Right lobe of liver (tissue), 6 donors: ENCODE measurements around the gene LEKR1. TPM values are rescaled to one million over a fixed set of nuclear protein-coding genes. Genes with fewer than 3 reads are reported as not detected.
"Not testable (repeated sequence)": the region's sequence is repeated elsewhere in the genome, so short reads cannot be mapped to it uniquely, and the experiment has no call there.

Source experiments
- ATAC-seq, 4 donors: fragments of 200-7000 bp; cut with Tn5 transposase; one replicate each; pipeline ENCODE4 v1.9.1; 2020; ENCODE audit warnings: mild to moderate bottlenecking in 4 of 4, moderate library complexity in 4 of 4
- DNase-seq, 3 donors: peaks; one replicate each; pipeline ENCODE4 v3.0.0-alpha.2; 2020
- H3K27ac ChIP-seq, 3 donors: fragments of 200-600 bp; one replicate each; pipeline ENCODE4 v1.8.0; 2022
- H3K27me3 ChIP-seq, 2 donors: fragments of 200-600 bp; one replicate each; pipeline ENCODE4 v1.8.0; 2022
- H3K36me3 ChIP-seq, 4 donors: fragments of 200-600 bp; sonication (generic) in 1 of 4; one replicate each; pipeline versions ENCODE4 v1.5.1 to v1.8.0; 2017 to 2022; ENCODE audit warnings: control low read depth in 1 of 4
- H3K4me1 ChIP-seq, 4 donors: fragments of 200-600 bp; sonication (generic) in 1 of 4; one replicate each; pipeline versions ENCODE4 v1.5.1 to v1.8.0; 2017 to 2022; ENCODE audit warnings: control low read depth in 1 of 4
- H3K4me3 ChIP-seq, 3 donors: fragments of 200-600 bp; one replicate each; pipeline ENCODE4 v1.8.0; 2022
- H3K9me3 ChIP-seq, 4 donors: fragments of 200-600 bp; sonication (generic) in 1 of 4; one replicate each; pipeline versions ENCODE4 v1.5.1 to v1.8.0; 2017 to 2022; ENCODE audit warnings: control low read depth in 1 of 4
- POLR2A ChIP-seq: fragments of 450-650 bp; IDR thresholded peaks from one replicate; pipeline ENCODE4 v1.6.1; 2017; ENCODE audit warnings: antibody characterized with exemption, mild to moderate bottlenecking
- WGBS: methylation state at CpG from one replicate; pipeline ENCODE4 v1.1.6; 2018; ENCODE audit warnings: low coverage, low lambda C conversion rate; ENCODE audit not compliant: insufficient coverage; ENCODE audit errors: missing lambda C conversion rate; 5-methylcytosine and 5-hydroxymethylcytosine counted together
- intact Hi-C, 2 donors: fragments of 100-400 bp; cut with DNase I; formaldehyde crosslinking; loops; one replicate each; pipeline versions ENCODE4 v1.11.2 to v1.14.1; 2022
- total RNA-seq, 6 experiments: library from RNA; depleted of rRNA in 2 of 6; stranded (reverse); fragments of >200 nt in 2 of 6; fragmentation: NEBNext Ultra II Directional in 3 of 6; extraction: Animal tissue kit (Norgen Biotek cat#: 25700) in 3 of 6; gene quantifications; one replicate each; pipeline versions ENCODE4 v1.1.0 to v1.2.4, GENCODE V29; 2016 to 2023
- TF ChIP-seq, protein P1 (sequence below), 4 donors: fragments of 200-600 bp in 3 of 4; fragments of 450-650 bp in 1 of 4; IDR thresholded peaks; one replicate each; pipeline versions ENCODE4 v1.5.1 to v1.8.0; 2016 to 2022; ENCODE audit warnings: antibody characterized with exemption in 4 of 4, mild to moderate bottlenecking in 2 of 4
- donor health status: DM: no; HTN: yes; CAD: no.
- donor health status: DM: no; HTN: no; CAD: no.
- donor health status: DM: no; HTN: no; CAD: no.
- donor health status: DM: no; HTN: yes; CAD: no.
- donor health status: DM: no; HTN: yes; CAD: no.

LEKR1 gene
- total RNA-seq, 6 experiments from 2014 or later = 0.49 to 1.4 (median 0.74) TPM; not detected in 2

DNA sequence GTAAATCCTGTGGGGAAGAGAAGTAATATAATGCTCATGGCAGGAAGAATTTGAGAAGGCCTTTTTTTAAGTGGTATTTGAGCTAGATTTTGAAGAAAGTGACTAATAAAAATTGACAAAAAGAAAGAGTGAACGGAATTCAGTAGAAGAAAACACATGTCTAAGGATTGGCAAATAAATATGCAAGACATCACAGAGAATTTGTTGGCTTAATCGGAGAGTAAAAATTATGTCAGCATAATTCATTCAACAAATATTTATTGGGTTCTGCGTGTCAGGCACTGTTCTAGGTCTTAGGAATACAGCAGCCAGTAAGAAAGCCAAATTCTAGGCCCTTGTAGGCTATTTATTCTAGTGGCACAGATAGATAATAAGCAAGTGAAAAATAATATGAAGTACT lies 33.6 kb upstream of the LEKR1 start:
- ATAC-seq = no peak
- H3K36me3 ChIP-seq = no peaks in the 10 kb centered on the region
- H3K27me3 ChIP-seq = no peaks in the 10 kb centered on the region
- TF ChIP-seq POLR2A = no peak
- TF ChIP-seq, protein P1, sequence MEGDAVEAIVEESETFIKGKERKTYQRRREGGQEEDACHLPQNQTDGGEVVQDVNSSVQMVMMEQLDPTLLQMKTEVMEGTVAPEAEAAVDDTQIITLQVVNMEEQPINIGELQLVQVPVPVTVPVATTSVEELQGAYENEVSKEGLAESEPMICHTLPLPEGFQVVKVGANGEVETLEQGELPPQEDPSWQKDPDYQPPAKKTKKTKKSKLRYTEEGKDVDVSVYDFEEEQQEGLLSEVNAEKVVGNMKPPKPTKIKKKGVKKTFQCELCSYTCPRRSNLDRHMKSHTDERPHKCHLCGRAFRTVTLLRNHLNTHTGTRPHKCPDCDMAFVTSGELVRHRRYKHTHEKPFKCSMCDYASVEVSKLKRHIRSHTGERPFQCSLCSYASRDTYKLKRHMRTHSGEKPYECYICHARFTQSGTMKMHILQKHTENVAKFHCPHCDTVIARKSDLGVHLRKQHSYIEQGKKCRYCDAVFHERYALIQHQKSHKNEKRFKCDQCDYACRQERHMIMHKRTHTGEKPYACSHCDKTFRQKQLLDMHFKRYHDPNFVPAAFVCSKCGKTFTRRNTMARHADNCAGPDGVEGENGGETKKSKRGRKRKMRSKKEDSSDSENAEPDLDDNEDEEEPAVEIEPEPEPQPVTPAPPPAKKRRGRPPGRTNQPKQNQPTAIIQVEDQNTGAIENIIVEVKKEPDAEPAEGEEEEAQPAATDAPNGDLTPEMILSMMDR (IDR thresholded peaks at IDR 0.05) = no peak
- no peak overlapping the region for H3K27ac ChIP-seq
- DNase-seq = no peak
- H3K9me3 ChIP-seq = no peaks in the 10 kb centered on the region
- no peaks in the 10 kb centered on the region for H3K4me1 ChIP-seq
- 56% methylated on average over 3 of the region's 3 CpGs for WGBS
- no peak overlapping the region for H3K4me3 ChIP-seq
- intact Hi-C loops = no loop called here

DNA sequence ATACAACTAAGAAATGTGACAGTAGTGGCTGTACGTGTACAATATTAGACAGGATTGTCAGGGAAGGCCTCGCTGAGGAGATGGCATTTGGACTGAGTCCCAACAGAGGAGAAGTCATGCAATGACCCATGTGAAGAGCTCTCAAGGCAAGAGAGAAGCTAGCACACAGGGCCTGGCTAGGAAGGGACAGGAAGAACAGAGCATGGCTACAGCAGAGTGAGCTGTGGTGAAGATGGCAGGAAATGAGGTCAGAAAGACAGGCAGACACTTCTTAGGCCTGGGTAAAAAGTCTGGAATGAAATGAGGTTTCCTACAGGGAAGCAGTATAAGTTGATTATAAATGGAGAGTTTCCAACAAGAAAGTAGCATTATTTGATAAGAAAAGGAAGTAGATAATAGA lies 33.2 kb upstream of the LEKR1 start:
- no peaks in the 10 kb centered on the region for H3K36me3 ChIP-seq
- no peak overlapping the region for H3K27ac ChIP-seq
- ATAC-seq = peak; percentile 28 to 52 (median 38)
- no peaks in the 10 kb centered on the region for H3K9me3 ChIP-seq
- H3K27me3 ChIP-seq = no peaks in the 10 kb centered on the region
- H3K4me1 ChIP-seq = no peaks in the 10 kb centered on the region
- no peak for DNase-seq
- WGBS = 63% methylated on average over 2 of the region's 2 CpGs
- intact Hi-C loops = no loop called here
- H3K4me3 ChIP-seq = no peak overlapping the region
- TF ChIP-seq POLR2A = no peak

DNA sequence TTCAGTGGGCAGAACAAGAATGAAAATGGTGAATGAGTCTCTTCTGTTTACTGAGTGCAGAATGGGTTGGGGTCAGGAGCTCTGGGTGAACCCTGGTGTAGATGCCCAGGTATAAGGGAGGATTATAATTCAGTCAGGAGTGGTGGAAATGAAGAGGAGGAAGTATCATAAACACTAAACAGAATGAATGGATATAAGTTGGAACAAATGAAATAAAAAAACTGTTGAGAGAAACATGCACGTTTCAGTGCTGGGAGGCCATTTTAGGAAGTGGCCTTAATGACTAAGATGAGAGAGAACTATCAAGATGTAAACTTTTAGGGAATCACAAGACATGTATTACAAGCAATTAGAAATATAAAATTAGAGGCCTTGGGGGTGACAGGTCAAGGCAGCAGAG lies 32.8 kb upstream of the LEKR1 start:
- no peaks in the 10 kb centered on the region for H3K27me3 ChIP-seq
- no peak overlapping the region for H3K4me3 ChIP-seq
- H3K36me3 ChIP-seq = no peaks in the 10 kb centered on the region
- WGBS = 69% methylated on average over 1 of the region's 1 CpG
- intact Hi-C loops = no loop called here
- DNase-seq = no peak
- no peak overlapping the region for H3K27ac ChIP-seq
- no peaks in the 10 kb centered on the region for H3K9me3 ChIP-seq
- TF ChIP-seq POLR2A = no peak
- TF ChIP-seq, protein P1 (IDR thresholded peaks at IDR 0.05) = no peak
- H3K4me1 ChIP-seq = no peaks in the 10 kb centered on the region
- ATAC-seq = no peak

DNA sequence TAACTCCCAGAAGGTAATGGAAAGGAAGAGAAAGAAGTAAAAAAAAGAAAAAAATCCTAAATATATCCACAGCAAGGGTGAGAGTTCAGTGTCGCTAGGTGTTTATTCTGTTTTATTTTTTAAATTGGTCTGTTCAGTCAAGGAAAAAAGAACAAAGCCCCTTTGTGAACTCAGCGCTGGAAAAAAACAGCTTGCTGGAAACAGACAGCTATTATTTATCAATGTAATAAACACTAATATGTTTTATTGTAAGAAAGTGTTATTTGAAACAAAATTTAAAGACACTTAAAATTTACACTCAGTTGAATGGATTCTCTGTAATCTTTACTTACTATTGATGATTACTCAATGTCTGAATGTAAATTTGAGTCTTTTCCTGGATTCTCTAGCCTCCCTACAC lies 32.3 kb upstream of the LEKR1 start:
- H3K9me3 ChIP-seq = no peaks in the 10 kb centered on the region
- H3K4me3 ChIP-seq = no peak overlapping the region
- ATAC-seq (no peak), DNase-seq (no peak)
- 100% methylated on average over 1 of the region's 2 CpGs for WGBS
- H3K36me3 ChIP-seq = no peaks in the 10 kb centered on the region
- no peaks in the 10 kb centered on the region for H3K4me1 ChIP-seq
- intact Hi-C loops = no loop called here
- H3K27ac ChIP-seq = no peak overlapping the region
- H3K27me3 ChIP-seq = no peaks in the 10 kb centered on the region
- TF ChIP-seq POLR2A = no peak

DNA sequence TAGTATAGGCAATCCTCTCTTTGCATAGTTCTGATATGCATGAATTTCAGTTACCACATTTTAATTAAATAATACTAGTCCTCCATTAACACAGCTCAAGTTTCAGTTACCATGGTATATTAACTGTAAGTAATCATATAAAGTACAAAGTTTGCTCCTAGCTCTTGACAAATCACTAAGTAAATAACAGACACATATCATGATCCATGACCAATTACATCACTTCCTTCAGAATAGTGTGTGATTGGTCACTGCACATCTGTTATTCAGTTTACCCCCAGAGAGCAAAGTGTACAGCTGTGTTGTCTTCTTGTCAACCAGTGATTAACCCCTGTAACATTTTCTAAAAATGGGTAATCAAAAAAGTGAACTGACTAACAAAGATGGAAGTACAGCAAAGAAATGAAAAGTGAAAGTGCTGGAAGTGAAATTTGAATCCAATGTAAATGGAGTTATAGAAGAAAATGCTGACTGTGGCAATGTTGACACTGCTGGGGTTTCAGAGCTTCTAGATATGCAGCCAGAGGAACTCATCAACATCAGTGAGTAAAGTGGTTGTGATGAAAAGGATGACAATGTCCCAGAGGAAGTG lies 30.2 kb upstream of the LEKR1 start:
- H3K4me3 ChIP-seq = no peak overlapping the region
- H3K9me3 ChIP-seq = no peaks in the 10 kb centered on the region
- intact Hi-C loops = no loop called here
- no peak for DNase-seq
- H3K27me3 ChIP-seq = no peaks in the 10 kb centered on the region
- no peaks in the 10 kb centered on the region for H3K4me1 ChIP-seq
- H3K27ac ChIP-seq = no peak overlapping the region
- peak in 3 of 4 donors; percentile 12 to 66 (median 60) for ATAC-seq
- TF ChIP-seq POLR2A = no peak
- TF ChIP-seq, protein P1 (IDR thresholded peaks at IDR 0.05) = no peak
- H3K36me3 ChIP-seq = no peaks in the 10 kb centered on the region

DNA sequence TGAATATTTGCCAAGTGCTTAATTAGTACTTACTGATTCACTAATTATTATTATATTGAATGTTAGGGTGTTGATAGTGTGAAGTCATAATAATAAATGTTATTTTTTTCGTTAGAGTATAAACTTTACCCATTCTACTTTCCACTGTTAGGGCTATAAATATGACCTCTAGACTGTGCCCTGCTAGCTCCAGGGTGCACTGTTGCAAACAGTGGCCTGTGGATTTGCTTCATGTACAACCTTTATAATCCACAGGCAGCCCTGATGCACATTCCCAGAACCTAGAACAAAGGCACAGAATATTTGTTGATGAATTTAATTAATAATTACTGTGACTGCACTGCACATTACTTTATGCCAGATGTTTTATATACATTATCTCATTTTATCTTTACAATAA lies 28.8 kb upstream of the LEKR1 start:
- no peaks in the 10 kb centered on the region for H3K9me3 ChIP-seq
- H3K27ac ChIP-seq = no peak overlapping the region
- 26% methylated on average over 1 of the region's 1 CpG for WGBS
- no peaks in the 10 kb centered on the region for H3K36me3 ChIP-seq
- H3K4me1 ChIP-seq = no peaks in the 10 kb centered on the region
- intact Hi-C loops = no loop called here
- peak; percentile 64 to 85 (median 78) for ATAC-seq
- H3K27me3 ChIP-seq = no peaks in the 10 kb centered on the region
- no peak overlapping the region for H3K4me3 ChIP-seq
- DNase-seq = no peak
- TF ChIP-seq, protein P1 (IDR thresholded peaks at IDR 0.05) = no peak
- TF ChIP-seq POLR2A = no peak

DNA sequence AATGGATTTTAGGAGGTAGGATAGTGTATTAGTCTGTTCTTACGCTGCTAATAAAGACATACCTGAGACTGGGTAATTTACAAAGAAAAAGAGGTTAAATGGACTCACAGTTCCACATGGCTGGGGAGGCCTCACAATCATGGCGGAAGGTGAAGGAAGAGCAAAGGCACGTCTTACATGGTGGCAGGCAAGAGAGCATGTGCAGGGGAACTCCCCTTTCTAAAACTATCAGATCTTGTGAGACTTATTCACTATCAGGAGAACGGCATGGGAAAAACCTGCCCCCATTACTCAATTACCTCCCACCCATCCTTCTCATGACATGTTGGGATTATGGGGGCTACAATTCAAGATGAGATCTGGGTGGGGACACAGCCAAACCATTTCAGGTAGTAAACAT lies 25.9 kb upstream of the LEKR1 start:
- H3K4me1 ChIP-seq, ATAC-seq, intact Hi-C loops, H3K27me3 ChIP-seq, H3K36me3 ChIP-seq, H3K9me3 ChIP-seq, H3K4me3 ChIP-seq, H3K27ac ChIP-seq, DNase-seq: not testable (repeated sequence)
- 90% methylated on average over 4 of the region's 4 CpGs for WGBS
